ENCODE data around the gene EEA1.

The EEA1 gene

DNA sequence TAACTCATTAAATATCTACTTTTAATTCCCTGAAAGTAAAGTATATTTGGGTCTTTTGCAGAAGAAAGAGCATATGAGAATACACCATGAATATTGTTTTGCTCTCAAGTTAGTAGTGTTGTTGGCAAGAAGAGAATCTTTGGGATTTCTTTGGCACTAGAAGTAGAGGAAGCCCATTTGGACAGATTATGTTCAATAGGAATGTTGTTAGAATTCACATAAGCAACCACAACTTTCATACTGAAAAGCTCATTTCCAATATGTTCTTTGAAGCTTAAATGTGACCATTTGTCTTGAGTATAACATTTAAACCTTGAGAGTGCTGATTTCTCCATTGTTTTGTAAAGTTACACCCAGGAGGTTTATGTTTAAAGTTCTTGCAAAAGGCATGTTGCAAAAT is 188.7 kb downstream of the EEA1 start:
- DNase-seq = no peak

DNA sequence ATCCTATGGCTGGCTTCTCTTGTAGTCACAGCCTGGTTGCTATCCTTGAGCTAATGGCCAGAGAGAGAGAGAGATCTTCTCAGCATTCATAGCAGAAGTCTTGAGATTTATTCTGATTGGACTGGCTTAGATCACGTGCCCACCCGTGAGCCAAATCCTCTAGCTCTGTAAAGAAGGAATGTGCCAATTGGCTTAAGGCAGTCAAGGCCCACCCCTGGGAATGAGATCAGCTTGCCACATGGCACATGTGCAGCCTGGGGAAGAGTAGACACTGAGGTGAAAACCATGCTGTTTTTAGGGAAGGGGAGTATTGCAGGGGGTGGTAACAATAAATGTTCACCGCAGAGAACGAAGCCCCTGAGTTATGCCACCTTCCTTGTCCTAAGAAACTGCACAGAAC is 190.0 kb downstream of the EEA1 start:
- no peak for DNase-seq

- no peak for DNase-seq
Measured at GRCh38 chr12:92737855-92738850, 190.9 kb downstream of the EEA1 start.

DNA sequence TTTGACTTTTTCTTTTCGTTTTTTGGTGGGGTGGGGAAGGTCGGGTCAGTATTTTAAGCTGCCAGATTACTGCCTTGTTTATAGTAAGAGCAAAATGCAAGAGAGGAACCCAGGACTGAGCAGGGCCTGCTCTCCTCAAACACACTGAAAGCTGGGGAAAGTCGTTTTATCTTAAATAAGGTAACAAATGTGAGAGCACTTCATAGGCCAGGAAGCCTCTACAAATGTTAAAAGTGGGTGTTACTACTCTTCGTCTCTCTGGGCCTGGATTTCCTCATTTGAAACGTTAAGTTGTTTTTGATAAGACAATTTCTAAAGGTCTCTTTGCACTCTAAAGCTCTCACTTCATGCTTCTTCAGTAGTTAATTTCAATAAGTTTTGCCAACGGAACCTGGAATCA is 192.5 kb downstream of the EEA1 start:
- no peak for DNase-seq

GRCh38 chr12:92735131-92735721 is 193.9 kb downstream of the EEA1 start:
- no peak for DNase-seq

- no peak for DNase-seq
Measured at GRCh38 chr12:92733661-92734060, 195.4 kb downstream of the EEA1 start.

GRCh38 chr12:92733181-92733580 is 195.9 kb downstream of the EEA1 start:
- no peak for DNase-seq

DNA sequence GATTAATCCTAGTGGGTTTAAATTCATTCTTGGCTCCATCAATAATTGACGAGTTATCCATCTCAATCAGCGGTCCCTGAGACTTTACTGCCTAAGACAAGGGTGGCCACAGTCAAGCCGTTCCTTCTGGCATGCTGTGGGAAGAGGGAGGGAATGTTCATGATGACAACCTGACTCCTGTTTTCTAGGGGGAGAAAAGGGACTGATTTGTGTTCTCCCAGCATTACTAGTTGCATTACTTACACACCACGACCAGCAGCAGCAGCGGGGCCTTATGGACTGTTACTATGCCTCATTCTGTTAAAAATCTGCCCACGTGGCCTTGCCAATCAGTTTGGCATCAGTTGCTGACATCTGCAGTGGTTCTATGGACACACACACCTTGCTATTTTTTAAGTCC is 196.4 kb downstream of the EEA1 start:
- DNase-seq = no peak

- no peak for DNase-seq
Measured at GRCh38 chr12:92732216-92732615, 196.9 kb downstream of the EEA1 start.

DNA sequence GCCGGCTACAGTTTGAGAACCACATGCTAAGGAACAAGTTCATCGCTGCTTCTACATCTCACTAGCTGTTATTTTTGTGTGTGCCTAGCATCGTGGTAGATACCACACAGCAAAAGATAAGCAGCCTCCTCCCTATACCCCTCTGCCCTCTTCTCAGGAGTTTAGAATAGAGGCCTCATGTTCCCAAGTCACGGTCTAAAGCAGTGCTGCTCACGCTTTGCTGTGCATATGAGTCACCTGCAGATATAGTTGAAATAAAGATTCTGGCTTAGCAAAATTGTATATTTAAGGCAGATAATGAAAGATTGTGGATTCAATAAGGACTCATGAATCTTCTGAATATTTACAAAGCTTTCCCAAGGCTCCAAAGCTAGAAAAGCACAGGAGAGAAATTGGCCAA is 198.3 kb downstream of the EEA1 start:
- DNase-seq = no peak

- DNase-seq = no peak
Measured at GRCh38 chr12:92729773-92730305, 199.3 kb downstream of the EEA1 start.

- no peak for DNase-seq
Measured at GRCh38 chr12:92726850-92727249, 202.2 kb downstream of the EEA1 start.

DNA sequence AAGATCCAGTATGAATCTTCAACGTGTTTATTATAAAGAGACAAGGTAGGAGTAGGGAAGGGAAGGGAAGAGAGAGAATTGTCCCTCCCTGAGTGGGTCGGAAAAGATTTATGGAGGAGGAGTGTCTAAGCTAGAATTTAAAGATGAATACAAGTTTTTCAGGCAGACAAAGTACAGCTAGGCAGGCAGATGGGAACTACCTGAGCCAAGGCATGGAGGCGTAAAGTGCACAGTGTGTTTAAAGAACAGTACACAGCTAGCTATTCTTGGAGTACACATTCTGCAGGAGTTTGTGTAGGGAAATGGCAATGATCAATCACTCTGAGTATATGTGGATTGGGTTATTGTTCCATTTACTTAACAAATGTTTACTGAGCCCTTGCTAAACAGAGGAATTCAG is 206.2 kb downstream of the EEA1 start:
- DNase-seq = no peak

DNA sequence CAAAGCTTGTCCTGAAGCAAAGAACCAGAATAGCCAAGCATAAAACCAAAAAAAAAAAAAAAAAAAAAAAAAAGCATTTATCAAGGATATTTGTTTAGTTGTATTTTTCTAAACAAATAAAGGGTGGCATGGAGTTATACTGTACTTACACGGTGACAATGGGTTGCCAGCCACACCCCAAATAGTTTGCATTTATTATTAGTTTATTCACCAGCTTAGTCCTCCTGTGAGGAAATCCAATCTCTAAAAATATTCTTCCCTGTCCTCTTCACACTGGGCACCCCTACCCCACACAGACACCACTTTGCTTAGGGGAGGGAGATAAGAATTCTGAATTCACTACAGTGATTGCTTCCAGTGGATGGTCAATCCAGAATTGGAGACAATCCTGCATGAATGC is 207.4 kb downstream of the EEA1 start:
- no peak for DNase-seq

- DNase-seq = no peak
Measured at GRCh38 chr12:92721130-92721529, 208.0 kb downstream of the EEA1 start.

Data from right forelimb (tissue), 1 donor.